ENCODE data around the gene ZNF672.

Gene ZNF672

DNA sequence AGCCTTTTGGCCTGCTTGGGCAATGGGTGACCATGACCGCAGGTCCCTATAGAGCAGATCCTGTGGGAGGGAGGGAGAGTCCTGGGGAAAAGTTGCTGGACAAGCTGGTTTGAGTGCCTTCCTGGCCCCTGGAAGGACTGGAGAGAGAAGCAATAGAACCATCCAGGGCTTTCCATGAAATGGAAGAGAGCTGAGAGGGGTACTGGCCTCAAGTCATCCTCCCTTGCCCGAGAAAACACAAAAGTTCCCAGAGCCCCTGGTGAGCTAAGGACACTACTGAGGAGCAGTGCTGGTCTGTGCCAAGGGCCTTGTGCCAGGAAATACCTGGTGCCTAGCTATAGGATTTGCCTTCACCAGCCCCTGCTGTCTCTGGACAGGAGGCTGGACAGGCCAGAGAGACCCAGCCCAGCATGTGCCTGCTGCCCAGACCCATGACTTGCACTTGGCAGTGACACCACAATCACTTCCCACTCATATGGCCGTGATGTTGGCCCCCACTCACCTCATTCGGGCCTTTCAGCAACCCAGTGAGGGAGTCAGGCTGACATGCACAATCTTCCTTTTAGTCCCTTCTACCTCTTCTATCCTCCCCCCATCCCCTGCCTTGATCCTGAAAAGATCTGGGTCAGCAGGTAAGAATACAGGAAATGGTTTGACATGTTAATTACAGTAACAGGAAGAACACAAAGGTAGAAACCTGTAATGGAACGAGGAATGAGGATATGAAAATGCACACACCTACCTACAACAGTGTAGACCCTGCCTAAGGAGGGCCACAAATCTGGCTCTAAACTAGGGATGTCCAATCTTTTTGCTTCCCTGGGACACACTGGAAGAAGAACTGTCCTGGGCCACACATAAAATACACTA, 19.3 kb upstream of the ZNF672 start:
- no peak overlapping the region for H3K4me3 ChIP-seq (ENCODE audit: low read depth, low read length)
- TF ChIP-seq MAX (IDR thresholded peaks at IDR 0.05; ENCODE audit: low read depth, low read length) (no peak), POLR2A (IDR thresholded peaks at IDR 0.05; ENCODE audit: extremely low read depth, insufficient read length) (no peak), CTCF (IDR thresholded peaks at IDR 0.05; ENCODE audit: low read depth, low read length) (no peak), MYC (IDR thresholded peaks at IDR 0.05; ENCODE audit: low read depth, low read length) (no peak)
- peak; percentile 5 for DNase-seq (ENCODE audit: low read depth)

DNA sequence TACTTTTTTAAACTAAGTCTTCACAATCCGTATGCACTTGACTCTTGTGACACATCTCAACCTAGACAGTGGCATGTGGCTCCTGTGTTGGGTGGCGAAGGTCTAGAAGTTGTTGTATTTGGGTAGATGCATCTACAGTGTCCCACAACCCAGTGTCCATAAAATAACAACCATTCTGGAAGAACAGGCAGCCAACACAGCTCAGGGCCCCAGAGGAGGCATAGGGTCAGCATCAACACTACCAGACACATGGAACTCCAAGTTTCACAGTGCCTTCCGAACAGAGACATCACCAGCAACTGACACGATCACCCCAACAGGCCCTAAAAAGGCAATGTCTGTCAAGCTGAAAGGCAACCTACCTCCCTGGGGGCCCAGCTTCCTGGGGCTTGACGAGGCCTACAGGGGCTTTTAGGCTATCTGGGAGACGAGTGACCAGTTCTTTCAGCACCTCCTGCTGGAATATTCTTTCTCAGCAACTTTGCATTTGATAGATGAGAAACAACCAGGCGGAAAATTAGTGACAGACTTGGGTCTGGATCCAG, 17.9 kb upstream of the ZNF672 start:
- peak; percentile 40 for DNase-seq (ENCODE audit: low read depth)
- TF ChIP-seq MAX (IDR thresholded peaks at IDR 0.05; ENCODE audit: low read depth, low read length): no peak
- TF ChIP-seq CTCF (IDR thresholded peaks at IDR 0.05; ENCODE audit: low read depth, low read length): peak; percentile 7
- no peak for TF ChIP-seq POLR2A (IDR thresholded peaks at IDR 0.05; ENCODE audit: extremely low read depth, insufficient read length)
- H3K4me3 ChIP-seq (ENCODE audit: low read depth, low read length): no peak overlapping the region

- TF ChIP-seq POLR2A (IDR thresholded peaks at IDR 0.05; ENCODE audit: extremely low read depth, insufficient read length) (no peak), CTCF (IDR thresholded peaks at IDR 0.05; ENCODE audit: low read depth, low read length) (no peak), MAX (IDR thresholded peaks at IDR 0.05; ENCODE audit: low read depth, low read length) (no peak)
- no peak for DNase-seq (ENCODE audit: low read depth)
- no peak overlapping the region for H3K4me3 ChIP-seq (ENCODE audit: low read depth, low read length)
Observed at GRCh38 chr1:248821101-248821500, 16.9 kb upstream of the ZNF672 start.

DNA sequence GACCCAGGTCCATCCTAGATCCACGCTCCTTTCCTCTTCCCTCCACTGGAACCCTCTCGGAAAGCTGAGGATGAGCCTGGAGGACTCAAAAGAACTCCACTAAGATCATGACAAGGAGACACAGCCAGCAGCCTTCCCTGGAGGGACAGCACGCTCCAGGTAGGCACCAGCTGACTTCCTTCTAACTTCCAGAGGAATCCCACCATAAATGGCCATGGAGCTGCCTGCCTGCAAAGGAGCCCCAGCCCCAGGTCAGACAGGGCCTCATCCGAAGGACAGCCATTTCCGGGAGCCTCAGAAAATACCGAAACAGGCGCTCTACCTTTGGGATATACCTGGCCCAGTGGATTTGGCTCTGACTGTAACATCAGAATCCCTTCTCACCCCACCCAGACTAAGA, 16.4 kb upstream of the ZNF672 start:
- TF ChIP-seq MYC (IDR thresholded peaks at IDR 0.05; ENCODE audit: low read depth, low read length) (no peak), MAX (IDR thresholded peaks at IDR 0.05; ENCODE audit: low read depth, low read length) (no peak), POLR2A (IDR thresholded peaks at IDR 0.05; ENCODE audit: extremely low read depth, insufficient read length) (no peak), CTCF (IDR thresholded peaks at IDR 0.05; ENCODE audit: low read depth, low read length) (no peak)
- no peak for DNase-seq (ENCODE audit: low read depth)
- H3K4me3 ChIP-seq (ENCODE audit: low read depth, low read length): no peak overlapping the region

DNA sequence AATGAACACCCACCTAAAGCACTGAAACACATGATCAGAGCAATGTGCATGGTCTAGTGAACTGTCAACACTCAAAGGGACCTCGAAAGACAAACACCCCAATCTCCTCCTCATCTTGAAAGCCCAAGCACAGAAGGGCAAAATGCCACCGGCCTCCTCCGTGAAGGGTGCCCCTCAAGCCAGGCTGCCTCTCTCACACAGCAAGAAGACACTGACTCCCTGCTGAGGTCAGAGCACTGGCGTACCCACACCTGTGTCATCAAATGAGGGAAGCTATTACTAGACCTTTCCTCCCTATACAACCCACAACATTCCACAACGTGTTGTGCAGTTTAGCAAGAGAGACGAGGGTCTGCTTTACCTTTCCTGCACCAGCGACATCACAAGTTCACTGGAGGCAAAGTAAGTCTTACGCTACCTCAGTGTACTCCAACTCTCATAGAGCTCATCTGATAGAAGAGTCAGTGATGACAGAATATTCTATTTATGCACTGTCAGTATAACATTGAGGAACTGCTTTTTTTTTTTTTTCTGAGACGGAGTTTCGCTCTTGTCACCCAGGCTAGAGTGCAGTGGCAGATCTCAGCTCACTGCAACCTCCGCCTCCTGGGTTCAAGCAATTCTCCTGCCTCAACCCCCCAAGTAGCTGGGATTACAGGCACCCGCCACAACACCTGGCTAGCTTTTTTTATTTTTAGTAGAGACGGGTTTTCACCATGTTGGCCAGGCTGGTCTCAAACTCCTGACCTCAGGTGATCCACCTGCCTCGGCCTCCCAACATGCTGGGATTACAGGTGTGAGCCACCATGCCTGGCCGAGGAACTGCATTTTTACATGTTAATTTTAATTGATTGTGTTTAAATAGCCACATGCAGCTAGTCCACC, 15.6 kb upstream of the ZNF672 start:
- DNase-seq (ENCODE audit: low read depth): no peak
- peak overlapping the region; percentile 21 for H3K4me3 ChIP-seq (ENCODE audit: low read depth, low read length)
- TF ChIP-seq MAX (IDR thresholded peaks at IDR 0.05; ENCODE audit: low read depth, low read length): no peak
- TF ChIP-seq CTCF (IDR thresholded peaks at IDR 0.05; ENCODE audit: low read depth, low read length): no peak
- TF ChIP-seq MYC (IDR thresholded peaks at IDR 0.05; ENCODE audit: low read depth, low read length): no peak
- TF ChIP-seq POLR2A (IDR thresholded peaks at IDR 0.05; ENCODE audit: extremely low read depth, insufficient read length): no peak
